ENCODE data around the gene EYA3.

DNA sequence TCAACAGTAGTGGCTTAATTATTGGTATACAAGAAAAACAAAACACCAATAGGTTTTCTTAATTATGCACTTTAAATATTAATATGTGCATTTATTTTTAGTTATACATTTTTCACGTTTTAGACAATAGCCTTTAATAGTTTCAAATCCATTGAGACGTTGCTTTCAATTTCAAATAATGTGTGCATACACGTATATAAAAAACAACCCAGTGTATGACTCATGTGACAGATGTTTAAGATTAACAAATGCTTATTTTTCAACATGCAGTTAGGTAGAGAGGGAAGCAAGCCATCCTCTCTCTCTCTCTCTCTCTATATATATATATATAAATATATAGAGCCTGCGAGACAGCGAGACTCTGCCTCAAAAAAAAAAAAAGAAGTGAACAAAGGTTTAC, 24.3 kb downstream of the EYA3 start:
- TF ChIP-seq POLR2AphosphoS5 (IDR thresholded peaks at IDR 0.05; ENCODE audit: low read depth, low read length) = no peak
- TF ChIP-seq POLR2A (IDR thresholded peaks at IDR 0.05; ENCODE audit: low read depth, low read length) = no peak
